B cell (primary cell): ENCODE results near the gene CHPT1. TPM values are rescaled to one million over a fixed set of nuclear protein-coding genes. Genes with fewer than 3 reads are reported as not detected.
A peak's percentile ranks its signal among the peaks of the same experiment; 100 is the strongest.

Experiments used
- ATAC-seq: fragments of 200-7000 bp; cut with Tn5 transposase; one replicate; pipeline ENCODE4 v1.10.0; 2021; ENCODE audit warnings: low read depth, mild to moderate bottlenecking, moderate number of reproducible peaks, moderate library complexity
- CTCF ChIA-PET: fragments of 350-600 bp; sonication (Branson Sonifier 250); formaldehyde crosslinking; loops from one replicate; lab custom pipeline; 2021; ENCODE audit warnings: antibody characterized with exemption, inconsistent platforms; lab: Charles Lee
- POLR2A ChIA-PET: fragments of 350-600 bp; sonication (Branson Sonifier 250); formaldehyde crosslinking; loops from one replicate; lab custom pipeline; 2021; ENCODE audit warnings: antibody characterized with exemption; lab: Charles Lee
- DNase-seq: peaks from one replicate; pipeline ENCODE4 v3.0.0; 2013
- H2AFZ ChIP-seq: 2 replicates; pipeline ENCODE4 v1.6.1; 2012; ENCODE audit warnings: mild to moderate bottlenecking, low read depth, low read length; ENCODE audit not compliant: insufficient read depth, poor library complexity, severe bottlenecking
- H3K27ac ChIP-seq, 2 donors: 1 replicate in 1 of 2; 2 replicates in 1 of 2; pipeline ENCODE4 v1.5.1; 2012 to 2013; ENCODE audit warnings: low read length in 2 of 2, mild to moderate bottlenecking in 2 of 2, moderate library complexity in 1 of 2
- H3K27me3 ChIP-seq, 4 experiments: fragments of 200-600 bp in 1 of 4; sonication (generic) in 1 of 4; replicated peaks in 1 of 4; 1 replicate in 2 of 4; 2 replicates in 2 of 4; pipeline versions ENCODE4 v1.6.1 to v1.7.0; 2013 to 2016; ENCODE audit warnings: low read length in 3 of 4, mild to moderate bottlenecking in 2 of 4, mixed read lengths in 1 of 4, moderate library complexity in 1 of 4; ENCODE audit not compliant: insufficient read depth in 4 of 4, control insufficient read depth in 3 of 4; ENCODE audit errors: control extremely low read depth in 1 of 4
- H3K36me3 ChIP-seq, 2 experiments: replicated peaks in 1 of 2; 1 replicate in 1 of 2; 2 replicates in 1 of 2; pipeline versions ENCODE4 v1.6.1 to v1.7.1; 2013; ENCODE audit warnings: low read length in 1 of 2; ENCODE audit not compliant: insufficient read depth in 2 of 2, control insufficient read depth in 1 of 2; ENCODE audit errors: control extremely low read depth in 1 of 2, extremely low read depth in 1 of 2
- H3K4me1 ChIP-seq, 2 donors: fragments of 200-600 bp in 1 of 2; sonication (generic) in 1 of 2; 1 replicate in 1 of 2; 2 replicates in 1 of 2; pipeline versions ENCODE4 v1.5.1 to v1.6.1; 2013 to 2017; ENCODE audit warnings: low read length in 2 of 2; ENCODE audit not compliant: control insufficient read depth in 2 of 2, insufficient read depth in 2 of 2
- H3K4me2 ChIP-seq: replicated peaks from 2 replicates; pipeline ENCODE3; 2012; ENCODE audit warnings: mild to moderate bottlenecking, low read depth, low read length; ENCODE audit not compliant: poor library complexity, severe bottlenecking
- H3K4me3 ChIP-seq, 5 experiments: fragments of 200-600 bp in 1 of 5; sonication (generic) in 1 of 5; 1 replicate in 3 of 5; 2 replicates in 2 of 5; pipeline versions ENCODE4 v1.5.1 to v1.7.0; 2011 to 2016; ENCODE audit warnings: low read length in 4 of 5, mild to moderate bottlenecking in 4 of 5, low read depth in 2 of 5, control low read depth in 1 of 5, moderate library complexity in 1 of 5; ENCODE audit not compliant: insufficient read depth in 1 of 5; ENCODE audit errors: control extremely low read depth in 1 of 5, extremely low read depth in 1 of 5
- H3K79me2 ChIP-seq: fragments of 200-600 bp; sonication (generic); one replicate; pipeline ENCODE4 v1.6.0; 2016; ENCODE audit warnings: low read length; ENCODE audit not compliant: control insufficient read depth, insufficient read depth
- H3K9ac ChIP-seq: fragments of 200-600 bp; sonication (generic); 2 replicates; pipeline ENCODE4 v1.6.1; 2017; ENCODE audit warnings: mild to moderate bottlenecking, low read length, moderate library complexity
- H3K9me3 ChIP-seq, 3 donors: one replicate each; pipeline versions ENCODE4 v1.6.1 to v1.7.1; 2013; ENCODE audit warnings: low read length in 2 of 3; ENCODE audit not compliant: control insufficient read depth in 2 of 3, insufficient read depth in 1 of 3; ENCODE audit errors: control extremely low read depth in 1 of 3
- H4K20me1 ChIP-seq: 2 replicates; pipeline ENCODE4 v1.6.0; 2012; ENCODE audit warnings: mild to moderate bottlenecking, low read length; ENCODE audit not compliant: insufficient read depth, control insufficient read depth, poor library complexity, severe bottlenecking
- H3K27ac Mint-ChIP-seq: one replicate; pipeline ENCODE4 v1.8.0; 2021; ENCODE audit warnings: mixed read lengths
- H3K27me3 Mint-ChIP-seq: one replicate; pipeline ENCODE4 v1.8.0; 2021; ENCODE audit warnings: mixed read lengths
- H3K4me1 Mint-ChIP-seq: one replicate; pipeline ENCODE4 v1.8.0; 2021; ENCODE audit warnings: mixed read lengths
- H3K4me3 Mint-ChIP-seq: one replicate; pipeline ENCODE4 v1.8.0; 2021; ENCODE audit warnings: mixed read lengths
- H3K9me3 Mint-ChIP-seq: one replicate; pipeline ENCODE4 v1.8.0; 2022; ENCODE audit warnings: mixed read lengths; ENCODE audit not compliant: insufficient read depth
- CTCF ChIP-seq: fragments of 200-600 bp; IDR thresholded peaks from one replicate; pipeline ENCODE4 v1.8.0; 2022; ENCODE audit warnings: antibody characterized with exemption, mild to moderate bottlenecking
- EZH2 ChIP-seq: IDR thresholded peaks from 2 replicates; pipeline ENCODE4 v1.6.1; 2012; ENCODE audit warnings: borderline replicate concordance, low read depth, mild to moderate bottlenecking, moderate library complexity, low read length; ENCODE audit not compliant: insufficient read depth, poor library complexity, severe bottlenecking
- intact Hi-C: fragments of 100-400 bp; cut with micrococcal nuclease; formaldehyde crosslinking; loops from one replicate; pipeline ENCODE4 v1.10.0; 2022
- polyA plus RNA-seq: library from polyadenylated mRNA; depleted of rRNA; stranded (reverse); fragments of >200 nt; gene quantifications from 2 replicates; pipeline ENCODE4 v1.2.3, GENCODE V29; 2012
- total RNA-seq, 2 donors: library from RNA; stranded (reverse); fragments of 120-200 nt in 1 of 2; gene quantifications; 1 replicate in 1 of 2; 2 replicates in 1 of 2; pipeline versions ENCODE4 v1.2.3 to v1.2.4, GENCODE V29; 2013 to 2022

Gene CHPT1
- total and polyA plus RNA-seq, 2 donors (not counting 1 experiment from before 2014, with no cell fraction given), result 46.9 to 215 TPM

- no peaks in the 10 kb centered on the region for H3K9me3 Mint-ChIP-seq
- H2AFZ ChIP-seq, result no peak overlapping the region
- no peaks in the 10 kb centered on the region for H3K27me3 Mint-ChIP-seq
- H3K4me2 ChIP-seq, result no peak overlapping the region
- no peak overlapping the region for H3K9ac ChIP-seq
- no peaks in the 10 kb centered on the region for H4K20me1 ChIP-seq
- TF ChIP-seq EZH2 (no peak), CTCF (no peak)
- peaks cover 5% of the 10 kb centered on the region for H3K4me1 Mint-ChIP-seq
- no peak overlapping the region for H3K4me3 Mint-ChIP-seq
- no peaks in the 10 kb centered on the region for H3K9me3 ChIP-seq
- CTCF ChIA-PET, result interaction anchor here (0.6 kb wide), 1 partner anchor 32 kb away, joined by 3 read pairs; no protein-coding TSS in a partner anchor
- POLR2A ChIA-PET, result no interaction called here
- DNase-seq (no peak), ATAC-seq (no peak)
- H3K27ac ChIP-seq, result no peak overlapping the region
- H3K4me1 ChIP-seq, result peaks cover under 1 to 4% of the 10 kb centered on the region in 2 donors
- no peaks in the 10 kb centered on the region for H3K27me3 ChIP-seq
- peaks cover 10 to 22% of the 10 kb centered on the region in 2 experiments for H3K36me3 ChIP-seq
- intact Hi-C loops, result loop anchor here (2.0 to 5.0 kb wide), 2 partner anchors 14 to 35 kb away; no protein-coding TSS in a partner anchor
- no peaks in the 10 kb centered on the region for H3K79me2 ChIP-seq
- H3K27ac Mint-ChIP-seq, result no peak overlapping the region
- no peak overlapping the region for H3K4me3 ChIP-seq
These were observed 29.7 kb downstream of the CHPT1 start for GRCh38 chr12:101727098-101727497.

GRCh38 chr12:101729842-101730241 is 32.4 kb downstream of the CHPT1 start:
- no peaks in the 10 kb centered on the region for H3K27me3 ChIP-seq
- intact Hi-C loops, result loop anchor here (5.0 kb wide), 1 partner anchor 32 kb away; no protein-coding TSS in a partner anchor
- no peak overlapping the region for H3K4me3 Mint-ChIP-seq
- H3K27me3 Mint-ChIP-seq, result no peaks in the 10 kb centered on the region
- POLR2A ChIA-PET, result no interaction called here
- no peak overlapping the region for H3K9ac ChIP-seq
- no peak overlapping the region for H3K4me3 ChIP-seq
- peaks cover 8% of the 10 kb centered on the region in 2 donors for H3K4me1 ChIP-seq
- DNase-seq (no peak), ATAC-seq (no peak)
- peak overlapping the region; percentile 34 for H3K27ac Mint-ChIP-seq
- no peaks in the 10 kb centered on the region for H3K9me3 ChIP-seq
- H3K4me1 Mint-ChIP-seq, result peaks cover 16% of the 10 kb centered on the region
- H2AFZ ChIP-seq, result no peak overlapping the region
- H3K27ac ChIP-seq, result peak overlapping the region in 1 of 2 donors; percentile 28
- CTCF ChIA-PET, result interaction anchor here (0.9 to 2.4 kb wide), 3 partner anchors 14 to 47 kb away, joined by 3 to 9 read pairs (median 4); no protein-coding TSS in a partner anchor
- TF ChIP-seq EZH2, result no peak
- no peak for TF ChIP-seq CTCF
- no peaks in the 10 kb centered on the region for H4K20me1 ChIP-seq
- no peak overlapping the region for H3K4me2 ChIP-seq
- peaks cover 6 to 14% of the 10 kb centered on the region in 2 experiments for H3K36me3 ChIP-seq
- no peaks in the 10 kb centered on the region for H3K79me2 ChIP-seq
- H3K9me3 Mint-ChIP-seq, result no peaks in the 10 kb centered on the region
